T-helper 9 cell (primary cell): Measurements from ENCODE around the gene ISG20L2.

ENCODE experiments used
- DNase-seq: peaks from one replicate; pipeline ENCODE4 v3.0.0-alpha.2; 2020

The ISG20L2 gene

DNA sequence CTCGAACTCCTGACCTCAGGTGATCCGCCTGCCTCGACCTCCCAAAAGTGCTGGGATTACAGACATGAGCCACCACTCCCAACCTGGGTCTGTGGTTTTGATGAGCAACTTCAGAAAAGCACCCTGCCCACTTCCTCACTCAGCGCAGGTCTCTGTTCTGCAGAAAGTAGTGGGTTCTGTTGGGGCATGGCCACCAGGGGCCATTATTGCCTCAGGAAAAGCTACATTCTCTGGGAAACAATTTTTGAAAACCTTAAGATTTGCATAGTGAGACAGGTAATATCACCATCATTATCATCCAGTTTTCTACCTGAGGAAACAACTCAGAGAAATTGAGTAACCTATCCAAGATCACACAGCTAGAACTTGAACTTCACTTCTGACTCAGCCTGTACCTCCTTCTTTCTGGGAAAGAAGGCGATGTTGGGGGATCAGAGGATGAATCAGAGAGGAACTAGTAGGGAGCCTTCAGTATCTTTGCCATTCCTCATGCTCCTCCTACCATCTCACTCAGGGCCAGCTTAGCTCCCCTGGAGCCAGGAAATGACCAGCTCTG lies 44.3 kb downstream of the ISG20L2 start:
- no peak for DNase-seq

DNA sequence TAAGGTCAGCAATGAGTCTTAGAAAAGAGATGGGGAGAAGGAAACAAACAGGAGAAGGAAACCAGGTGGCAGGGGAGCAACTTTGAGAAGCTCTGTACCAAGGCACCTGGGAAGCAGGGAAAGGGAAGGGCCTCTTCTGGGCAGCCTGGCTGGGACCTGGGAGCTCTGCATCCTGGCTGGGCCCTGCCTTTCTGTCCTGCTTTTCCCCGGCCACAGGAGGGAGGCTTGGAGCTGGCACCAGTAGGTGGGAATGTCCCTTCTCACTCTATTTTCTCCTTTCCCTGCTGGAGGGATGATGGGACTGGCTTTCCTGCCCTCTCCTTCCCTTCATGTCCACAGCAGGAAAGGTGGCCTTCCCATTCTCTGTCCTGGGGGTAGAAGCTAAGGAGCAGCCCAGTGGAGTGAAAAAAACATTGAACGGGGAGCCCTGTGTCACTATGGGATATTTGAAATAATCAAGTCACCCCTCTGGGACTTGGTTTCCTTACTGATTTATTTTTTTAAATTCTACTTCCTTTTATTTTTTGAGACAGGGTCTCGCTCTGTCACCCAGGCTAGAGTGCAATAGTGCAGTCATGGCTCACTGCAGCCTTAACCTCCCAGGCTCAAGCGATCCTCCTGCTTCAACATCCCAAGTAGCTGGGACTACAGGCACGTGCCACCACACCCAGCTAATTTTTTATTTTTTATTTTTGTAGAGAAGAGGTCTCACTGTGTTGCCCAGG lies 46.2 kb downstream of the ISG20L2 start:
- DNase-seq = no peak

DNA sequence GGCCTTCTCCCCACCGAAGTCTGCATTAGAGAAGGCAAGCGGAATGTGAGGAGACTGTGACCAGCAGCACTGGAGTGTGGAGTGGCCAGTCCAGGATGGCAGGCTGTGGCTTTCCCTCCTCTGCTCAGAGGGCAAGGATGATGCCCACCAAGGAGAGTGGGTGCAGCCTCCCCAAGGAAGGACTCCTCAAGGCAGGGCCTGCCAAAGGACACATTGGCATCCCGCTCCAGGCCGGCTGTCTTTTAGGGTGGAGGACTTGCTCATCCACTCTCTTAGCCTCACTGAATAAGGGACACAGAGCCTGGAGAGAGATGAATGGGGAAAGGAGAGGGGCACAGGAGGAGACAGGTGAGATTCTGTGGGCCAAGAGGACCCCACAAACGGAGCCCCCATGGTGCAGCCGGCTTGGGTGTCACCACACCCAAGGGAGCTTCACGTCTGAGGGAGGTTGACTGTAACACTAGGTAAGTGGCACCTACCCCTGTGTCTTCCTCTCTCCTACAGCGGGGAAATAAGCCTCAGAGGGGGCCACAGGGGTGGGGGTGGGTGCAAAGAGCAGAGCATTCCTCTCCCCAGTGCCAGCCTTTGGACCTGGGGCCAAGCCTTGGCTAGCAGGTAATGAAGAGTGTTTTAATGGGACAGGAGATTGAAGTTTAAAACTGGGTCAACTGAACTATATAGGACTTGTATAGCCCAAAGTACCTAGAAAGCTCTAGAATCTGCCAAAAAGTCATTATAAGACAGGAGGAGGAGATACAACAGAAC lies 47.2 kb downstream of the ISG20L2 start:
- no peak for DNase-seq

DNA sequence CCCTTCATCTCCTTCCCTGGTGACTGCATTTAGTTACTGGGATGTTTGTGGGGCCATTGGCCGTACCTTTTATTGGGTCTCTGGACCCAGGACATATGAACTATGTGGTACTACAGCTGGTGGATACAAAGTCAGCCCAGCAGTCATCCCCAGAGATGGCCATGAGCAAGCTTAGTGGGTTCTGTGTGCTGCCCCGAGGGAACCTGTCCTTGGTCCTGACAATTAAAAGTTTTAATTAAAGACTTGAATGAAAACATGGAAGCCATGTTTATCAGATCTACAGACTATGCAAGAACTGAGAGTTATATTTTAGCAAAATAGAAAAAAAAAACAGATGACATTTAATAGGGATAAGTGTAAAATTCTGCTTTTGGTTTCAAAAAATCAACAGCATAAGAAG lies 48.5 kb downstream of the ISG20L2 start:
- DNase-seq = no peak

DNA sequence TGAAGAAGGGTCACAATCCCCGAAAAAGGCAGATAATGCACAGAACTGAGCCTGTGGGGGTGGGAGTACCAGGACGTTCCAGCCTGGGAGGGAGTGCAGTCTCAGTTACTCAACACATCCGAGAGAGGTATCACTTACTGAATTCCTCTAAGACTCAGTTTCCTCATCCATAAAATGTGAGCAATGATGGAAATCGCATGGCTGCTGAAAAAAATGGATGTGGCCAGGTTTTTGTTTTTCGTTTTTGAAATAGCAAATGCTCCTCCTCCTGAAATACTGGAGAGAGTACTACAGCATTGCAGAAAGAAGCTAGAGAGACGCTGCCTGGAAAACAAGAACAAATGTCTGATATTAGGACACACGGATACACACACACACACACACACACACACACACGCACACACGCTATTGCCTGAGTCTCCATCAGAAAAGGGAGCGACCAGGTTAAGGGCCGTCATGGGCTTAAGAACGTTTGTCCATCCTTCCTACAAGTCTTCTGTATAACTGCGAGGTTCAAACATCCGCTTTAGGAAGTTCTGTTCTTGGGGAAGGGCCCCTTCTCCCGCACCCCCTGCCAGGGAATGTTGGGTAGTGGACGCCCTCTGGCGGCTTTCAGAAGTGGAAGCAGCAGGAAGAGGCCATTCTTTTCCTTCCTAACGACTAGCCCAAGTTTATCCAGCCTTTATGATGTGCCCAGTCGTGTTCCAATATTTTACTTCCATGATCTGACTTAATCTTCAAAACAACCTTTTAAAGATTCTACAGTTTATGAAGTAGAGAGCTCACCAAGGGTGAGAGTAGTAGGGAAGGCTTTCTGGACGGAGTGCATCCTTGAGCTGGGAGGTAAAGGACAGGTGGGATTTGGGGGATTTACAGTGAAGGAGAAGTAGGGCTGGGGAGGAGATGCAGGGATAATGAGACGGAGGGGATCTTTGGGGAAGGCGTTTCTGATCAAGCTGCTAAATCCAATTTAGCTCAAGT lies 50.7 kb downstream of the ISG20L2 start:
- DNase-seq = no peak

DNA sequence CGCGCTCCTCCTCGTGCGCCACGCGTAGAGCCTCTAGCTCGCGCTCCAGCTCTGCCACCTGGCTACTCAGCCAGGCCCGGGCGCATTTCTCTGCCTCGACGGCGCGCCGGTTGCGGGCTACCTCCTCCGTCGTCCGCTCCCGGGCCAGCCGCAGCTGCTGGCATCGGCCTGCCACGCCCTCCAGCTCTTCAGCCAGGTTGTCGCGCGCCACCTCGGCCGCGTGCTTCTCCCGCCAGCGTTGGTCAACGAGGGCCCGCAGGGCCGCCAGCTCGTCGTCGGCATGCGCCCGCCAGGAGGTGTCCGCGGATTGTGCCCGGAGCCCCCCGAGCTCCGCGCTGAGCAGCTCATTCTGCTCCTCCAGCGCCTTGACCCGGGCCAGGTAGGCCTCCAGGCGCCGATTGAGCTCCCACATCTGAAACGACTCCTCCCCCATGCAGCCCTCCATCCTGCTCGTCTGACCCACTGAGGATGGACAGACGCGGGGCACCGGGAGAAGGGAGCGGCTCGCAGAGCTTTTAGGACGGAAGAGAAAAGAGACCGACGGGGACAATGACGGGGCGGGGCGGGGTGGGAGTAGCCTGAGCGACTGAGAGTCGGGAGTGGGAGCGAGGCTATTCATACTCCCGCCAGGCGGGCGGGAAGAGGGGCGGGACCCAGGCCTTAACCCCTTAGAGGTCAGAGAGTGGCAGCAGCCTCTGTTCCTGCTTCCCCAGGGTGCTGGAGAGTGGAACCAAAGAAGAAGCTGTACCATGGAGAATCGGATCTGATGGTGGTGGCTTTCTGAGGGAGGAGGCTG lies 51.5 kb downstream of the ISG20L2 start, which contains the start of gene NES:
Gene NES, minus strand, starts transcription at position 588 of the 796 bp plus-strand sequence. Its CDS starts 143 bp downstream, at position 445.
- no peak for DNase-seq

DNA sequence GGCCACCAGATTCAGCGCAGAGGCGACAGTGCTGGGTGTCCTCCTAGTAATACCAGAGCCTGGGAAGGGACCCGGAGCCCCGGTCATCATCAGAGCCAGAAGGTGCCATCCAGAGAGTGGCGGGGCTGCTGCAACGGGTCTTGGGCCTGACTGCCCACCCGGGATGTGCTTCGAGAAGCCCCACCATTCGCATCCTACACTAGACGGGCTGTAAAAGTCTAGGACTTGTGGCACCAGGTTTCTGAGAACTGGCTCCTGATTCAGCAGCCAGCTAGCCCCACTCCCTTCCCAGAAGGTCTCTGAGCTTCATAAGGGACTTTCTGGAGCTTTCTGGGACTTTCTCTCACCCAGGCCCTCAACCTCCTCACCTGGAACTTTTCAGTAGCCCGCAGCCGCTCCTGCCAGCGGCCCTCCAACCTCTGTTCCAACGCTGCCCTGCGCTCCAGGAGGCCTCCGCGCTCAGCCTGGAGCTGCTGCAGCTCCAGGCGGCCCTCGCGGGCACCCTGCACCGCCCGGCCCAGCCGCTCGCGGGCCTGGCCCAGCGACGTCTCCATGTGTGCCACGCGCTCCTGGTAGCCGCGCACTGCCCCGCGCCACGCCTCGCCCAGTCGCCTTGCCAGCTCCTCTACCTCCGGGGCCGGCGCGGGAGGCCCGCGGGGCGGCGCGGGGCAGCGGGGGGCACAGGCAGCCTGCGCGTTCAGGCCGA lies 52.3 kb downstream of the ISG20L2 start:
- DNase-seq = no peak

DNA sequence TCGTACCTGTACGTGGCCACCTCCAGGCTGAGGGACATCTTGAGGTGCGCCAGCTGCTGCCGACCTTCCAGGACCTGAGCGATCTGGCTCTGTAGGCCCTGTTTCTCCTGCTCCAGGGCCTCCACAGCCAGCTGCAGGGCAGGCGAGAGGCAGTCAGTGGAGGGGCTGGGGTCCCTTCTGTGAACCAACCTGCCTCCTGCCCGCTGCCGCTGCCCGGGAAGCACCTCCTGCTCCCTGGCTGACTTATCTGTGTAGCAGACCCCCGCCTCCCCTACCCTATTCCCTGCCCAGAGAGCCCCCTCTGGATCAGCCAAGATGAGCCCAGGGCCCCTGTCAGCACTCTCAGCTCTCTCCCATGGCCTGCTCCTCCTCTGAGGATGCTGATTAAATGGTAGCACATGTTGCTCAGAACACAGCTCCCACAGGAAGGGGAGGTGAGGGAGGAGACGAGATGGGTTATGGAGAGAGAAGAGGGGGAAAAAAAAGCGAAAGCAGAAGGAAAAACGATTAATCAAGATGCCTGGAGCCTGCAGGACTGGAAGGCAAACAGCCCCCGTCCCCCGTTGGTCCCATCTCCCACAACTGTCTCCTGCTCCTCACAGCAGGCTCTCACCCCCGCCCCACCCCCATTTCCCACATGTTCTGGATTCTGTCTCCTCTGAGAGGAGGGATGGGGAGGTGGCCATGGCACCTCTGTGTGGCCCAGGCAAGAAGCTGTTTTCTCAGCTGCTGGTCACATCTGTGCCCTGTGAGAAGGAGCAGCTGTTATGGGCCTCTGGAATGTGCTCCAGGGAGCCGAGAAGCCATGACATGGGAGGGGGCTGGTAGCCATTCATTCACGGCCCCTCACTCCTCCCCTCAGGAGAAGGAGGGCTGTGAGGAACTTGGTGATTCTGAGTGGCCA lies 53.1 kb downstream of the ISG20L2 start:
- no peak for DNase-seq

DNA sequence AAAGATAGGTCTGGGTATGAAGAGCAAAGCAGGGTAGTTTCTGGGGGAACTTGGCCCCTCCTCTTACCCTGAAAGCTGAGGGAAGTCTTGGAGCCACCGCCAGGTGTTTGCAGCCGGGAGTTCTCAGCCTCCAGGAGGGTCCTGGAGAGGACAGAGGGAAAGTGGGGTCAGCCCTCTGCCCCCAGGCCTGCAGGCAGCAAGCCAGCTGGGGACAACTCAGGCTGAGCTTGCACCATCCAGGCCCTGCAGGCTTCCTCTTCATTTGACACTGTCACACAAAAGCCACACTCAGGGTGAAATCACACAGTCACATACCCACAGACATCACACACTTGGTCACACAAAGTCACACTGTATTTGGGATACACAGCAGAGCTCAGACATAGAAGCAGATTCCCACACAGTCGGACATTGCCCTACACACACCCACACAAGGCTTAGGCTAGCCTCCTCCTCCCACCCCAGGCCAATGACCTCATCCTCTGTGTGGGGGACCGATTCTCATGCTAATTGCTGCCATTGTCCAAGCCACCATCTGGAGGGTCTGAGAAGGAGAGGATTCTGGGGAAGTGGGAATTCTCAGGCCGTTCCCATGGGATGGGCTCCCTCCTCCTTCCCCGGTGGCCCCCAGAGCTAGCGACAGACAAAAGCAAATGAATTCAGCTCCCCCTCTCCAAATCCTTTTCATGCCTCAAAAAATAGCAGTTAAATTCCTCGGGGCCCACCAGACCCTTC lies 55.0 kb downstream of the ISG20L2 start:
- no peak for DNase-seq
